ENCODE data around the gene ATXN1.
"Not testable (repeated sequence)": the region's sequence is repeated elsewhere in the genome, so short reads cannot be mapped to it uniquely, and the experiment has no call there.

The ATXN1 gene

GRCh38 chr6:16430391-16431089, 330.7 kb downstream of the ATXN1 start:
- FAIRE-seq = no peak

- no peak for FAIRE-seq
These were observed 331.6 kb downstream of the ATXN1 start for GRCh38 chr6:16429669-16430068.

GRCh38 chr6:16427124-16427523, 334.1 kb downstream of the ATXN1 start:
- no peak for FAIRE-seq

GRCh38 chr6:16425881-16426615, 335.2 kb downstream of the ATXN1 start:
- no peak for FAIRE-seq

- FAIRE-seq = no peak
These were observed 339.7 kb downstream of the ATXN1 start for GRCh38 chr6:16421462-16421960.

DNA sequence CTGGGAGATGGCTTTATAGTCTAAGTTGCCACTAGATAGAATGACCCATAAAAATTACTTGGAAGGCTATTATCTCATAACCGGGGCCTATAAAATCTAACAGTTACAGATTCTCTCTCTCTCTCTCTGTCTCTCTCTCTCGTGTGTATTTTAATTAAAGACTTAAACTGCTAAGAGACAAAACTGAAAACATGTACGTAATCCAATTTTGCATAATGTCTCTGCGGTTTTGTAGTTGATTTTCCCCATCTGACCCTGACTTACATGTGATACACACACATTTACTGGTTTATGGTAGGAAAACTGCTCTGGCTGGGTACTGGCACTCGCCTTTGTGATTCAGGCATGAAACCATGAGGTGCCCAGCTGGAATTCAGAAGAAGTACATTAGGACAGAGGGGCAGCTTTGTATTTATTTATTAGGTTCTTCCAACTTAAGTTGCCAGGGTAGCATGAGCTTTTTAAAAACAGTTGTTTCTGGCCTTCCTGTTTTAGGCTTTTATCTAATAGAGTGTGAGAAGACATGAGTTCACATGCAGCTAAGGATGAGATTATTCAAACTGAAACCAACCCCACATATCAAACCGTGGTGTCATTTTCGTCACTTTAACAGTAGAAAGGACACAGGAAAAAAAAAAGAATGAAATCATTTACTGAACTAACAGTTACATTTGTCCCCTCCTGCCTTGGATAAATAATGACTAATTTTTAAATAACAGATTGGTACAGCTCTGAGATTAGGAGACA, 340.4 kb downstream of the ATXN1 start:
- FAIRE-seq = no peak

DNA sequence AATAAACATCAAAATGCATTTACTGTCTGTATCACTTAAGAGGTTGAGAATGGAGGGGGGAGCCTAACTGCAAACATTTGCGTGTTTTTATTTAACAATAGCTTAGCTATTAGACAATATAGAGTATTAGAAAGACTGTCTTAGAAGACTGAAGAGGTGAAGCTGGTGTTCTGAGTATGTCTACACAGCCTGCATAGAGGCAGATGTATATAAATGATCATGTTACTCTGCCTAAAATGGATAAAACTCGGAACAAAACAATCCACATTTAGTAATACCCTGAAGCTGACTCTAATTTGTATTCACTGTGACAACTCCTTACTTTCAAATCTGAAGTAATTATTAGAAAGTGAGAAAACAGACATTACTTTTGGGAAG, 340.9 kb downstream of the ATXN1 start:
- no peak for FAIRE-seq

GRCh38 chr6:16419636-16420336, 341.5 kb downstream of the ATXN1 start:
- no peak for FAIRE-seq

GRCh38 chr6:16418151-16418550, 343.1 kb downstream of the ATXN1 start:
- no peak for FAIRE-seq

- no peak for FAIRE-seq
These were observed 345.6 kb downstream of the ATXN1 start for GRCh38 chr6:16415677-16416076.

GRCh38 chr6:16414205-16414604, 347.1 kb downstream of the ATXN1 start:
- no peak for FAIRE-seq

DNA sequence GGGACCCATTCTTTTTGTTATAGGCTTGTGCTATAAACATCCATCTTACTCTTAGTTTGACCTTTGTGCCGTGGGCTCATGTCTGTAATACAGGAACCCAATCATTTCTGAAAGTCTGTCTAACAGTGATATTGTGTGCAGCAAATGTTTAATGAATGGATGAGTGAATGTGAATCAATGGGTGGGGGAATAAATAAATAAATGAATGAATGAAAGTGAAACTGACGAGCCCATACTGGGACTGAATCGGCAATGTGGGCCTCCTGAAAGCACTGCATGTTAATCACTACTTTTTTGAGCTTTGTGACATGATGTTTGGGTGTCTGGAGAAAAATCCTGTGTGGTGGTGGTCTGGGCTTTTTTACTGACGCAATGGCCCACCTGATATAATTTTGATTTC, 347.9 kb downstream of the ATXN1 start:
- no peak for FAIRE-seq

GRCh38 chr6:16412982-16413381, 348.3 kb downstream of the ATXN1 start:
- FAIRE-seq = no peak

DNA sequence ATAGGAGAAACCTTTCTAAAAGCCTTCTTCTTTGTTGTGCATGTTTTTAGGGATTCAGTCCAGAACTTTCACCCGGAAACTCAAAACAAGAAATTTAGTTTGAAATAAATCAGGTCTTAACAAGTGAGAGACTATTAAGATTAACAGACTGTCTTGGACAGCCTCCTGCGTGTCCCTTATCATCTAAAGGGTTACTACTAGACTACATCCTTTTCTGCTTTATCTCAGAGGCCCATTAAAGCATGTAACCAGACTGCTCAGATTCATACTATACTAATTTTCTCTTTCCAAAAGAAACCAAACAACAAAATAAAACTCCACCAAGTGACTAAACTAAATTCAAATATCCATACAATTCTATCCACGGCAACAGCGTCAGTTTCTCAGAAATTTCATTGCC, 349.1 kb downstream of the ATXN1 start:
- no peak for FAIRE-seq

DNA sequence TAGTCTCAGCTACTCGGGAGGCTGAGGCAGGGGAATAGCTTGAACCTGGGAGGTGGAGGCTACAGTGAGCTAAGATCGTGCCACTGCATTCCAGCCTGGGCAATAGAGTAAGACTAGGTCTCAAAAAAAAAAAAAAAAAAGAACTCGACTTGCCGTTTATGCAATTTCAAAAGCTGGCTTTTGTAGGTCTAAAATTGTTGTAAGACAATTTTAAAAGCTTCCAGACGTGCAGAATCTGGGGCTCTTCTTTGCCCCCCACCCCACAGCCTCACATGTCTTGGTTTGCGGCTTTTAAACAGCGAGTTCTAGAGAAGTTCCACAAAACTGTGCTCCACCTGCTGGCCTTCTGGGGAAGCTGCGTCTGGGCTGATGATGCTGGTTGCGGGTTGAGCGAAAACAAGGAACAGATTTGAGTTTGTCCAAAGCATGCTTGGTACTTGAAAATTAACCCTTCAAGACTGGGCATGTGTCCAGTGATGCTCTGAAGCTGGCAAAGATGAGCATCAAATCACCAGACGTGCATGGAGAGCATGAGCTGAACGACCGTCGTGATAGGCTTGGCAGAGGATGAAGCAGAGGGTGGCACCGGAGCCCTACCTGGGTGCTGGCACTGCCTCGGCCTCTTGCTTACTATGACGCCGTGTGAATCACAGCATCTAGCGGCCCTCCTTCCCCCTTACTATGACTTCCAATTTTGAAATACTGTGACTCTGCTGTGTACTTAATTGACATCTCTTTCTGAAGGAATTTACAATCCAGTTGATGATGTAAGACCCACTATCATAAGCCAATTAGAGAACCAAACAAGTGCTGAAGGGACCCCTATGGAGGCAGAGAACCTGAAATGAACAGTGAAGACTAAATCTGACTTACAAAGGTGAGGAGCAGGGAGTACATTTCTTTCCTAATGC, 351.5 kb downstream of the ATXN1 start:
- no peak for FAIRE-seq

- FAIRE-seq = no peak
These were observed 352.5 kb downstream of the ATXN1 start for GRCh38 chr6:16408766-16409165.

- no peak for FAIRE-seq
These were observed 354.3 kb downstream of the ATXN1 start for GRCh38 chr6:16406966-16407365.

DNA sequence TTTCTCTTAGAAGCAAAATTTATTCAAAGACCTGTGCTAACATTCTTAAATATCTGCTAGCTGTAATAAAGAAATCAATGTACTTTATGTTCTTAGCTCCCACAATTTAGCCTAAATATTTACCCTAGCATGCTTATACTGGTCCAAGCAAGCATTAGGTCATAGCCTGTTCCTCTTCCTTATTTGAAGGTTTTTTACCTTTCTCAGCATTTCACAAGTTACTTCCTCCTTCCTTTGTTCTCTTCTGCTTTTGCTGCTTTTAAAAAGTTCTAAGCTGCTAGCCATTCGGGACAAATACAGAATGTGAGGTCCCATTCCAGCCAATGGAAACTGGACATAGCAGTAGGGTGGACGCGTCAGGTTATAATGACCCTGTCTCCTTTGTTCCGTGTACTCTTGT, 354.7 kb downstream of the ATXN1 start:
- not testable (repeated sequence) for FAIRE-seq

- FAIRE-seq = no peak
These were observed 355.9 kb downstream of the ATXN1 start for GRCh38 chr6:16405375-16405774.

DNA sequence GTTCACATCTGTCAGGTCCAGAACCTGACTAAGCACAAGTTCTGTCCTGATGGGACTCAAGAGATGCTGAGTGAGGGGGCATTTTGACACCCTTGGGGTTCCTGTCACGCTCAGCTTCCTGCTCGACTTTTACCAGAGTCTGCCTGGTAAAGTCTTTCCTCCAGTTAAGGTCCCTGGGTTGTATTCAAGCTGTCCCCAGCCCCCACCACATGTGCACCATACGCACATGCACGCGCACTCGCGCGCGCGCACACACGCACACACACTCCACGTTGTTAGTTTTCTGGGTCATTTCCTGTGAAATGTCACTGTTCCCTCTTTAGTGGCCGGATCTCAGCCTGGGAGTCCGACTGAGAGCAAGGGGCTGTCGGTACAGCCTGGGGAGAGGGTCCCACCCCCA, 356.8 kb downstream of the ATXN1 start:
- no peak for FAIRE-seq

- no peak for FAIRE-seq
These were observed 357.4 kb downstream of the ATXN1 start for GRCh38 chr6:16403831-16404230.

GRCh38 chr6:16402581-16402900, 358.7 kb downstream of the ATXN1 start:
- no peak for FAIRE-seq
